Measurements from ENCODE around the gene ACTL6A.
A peak's percentile ranks its signal among the peaks of the same experiment; 100 is the strongest.

DNA sequence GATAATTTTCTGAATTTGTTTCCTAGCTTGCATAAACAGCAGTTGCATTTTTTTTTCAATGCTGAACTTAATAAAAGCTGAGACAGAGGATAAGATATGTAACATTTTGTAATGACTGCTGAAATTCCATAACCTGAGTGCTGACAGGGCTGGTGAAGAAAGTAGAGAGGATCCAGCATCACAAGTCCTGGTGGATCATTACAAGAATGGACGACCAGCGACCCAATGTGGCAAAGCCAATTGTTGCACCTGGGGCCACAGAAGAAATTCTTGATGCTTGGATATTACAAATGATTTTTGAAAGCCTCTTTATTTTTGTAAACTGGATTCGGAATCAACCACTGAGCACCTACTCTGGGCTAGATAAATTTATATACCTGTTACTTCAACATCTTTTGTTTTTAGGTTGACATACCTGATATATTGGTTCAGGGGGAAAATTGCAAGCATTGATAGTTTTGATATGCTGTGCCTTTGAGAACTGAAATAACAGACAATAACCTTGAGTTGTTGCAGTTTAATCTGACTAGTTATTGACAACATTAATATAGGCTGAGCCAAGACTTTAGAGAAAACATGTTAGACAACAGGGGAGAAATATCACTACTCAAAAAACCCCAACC lies 3.9 kb upstream of the ACTL6A start:
- peak; percentile 34 to 72 (median 61) for TF ChIP-seq CTCF (IDR thresholded peaks at IDR 0.05 in 4 of 5, conservative IDR thresholded peaks at IDR 0.05 in 1 of 5)
- no peak for TF ChIP-seq POLR2A (IDR thresholded peaks at IDR 0.05)

All from gastrocnemius medialis (tissue), 4 donors.